ENCODE measurements around the gene DDX3X. TPM values are rescaled to one million over a fixed set of nuclear protein-coding genes. Genes with fewer than 3 reads are reported as not detected.
"Not testable (repeated sequence)": the region's sequence is repeated elsewhere in the genome, so short reads cannot be mapped to it uniquely, and the experiment has no call there.

The DDX3X gene
- total RNA-seq (2021), result 328 and 338 TPM in 2 replicates
- long read RNA-seq, full-length matches to known transcripts, result 291 of 361 reads
- long read RNA-seq, partial matches to known transcripts, result 49 of 361 reads
- long read RNA-seq, other reads (novel, unspliced or antisense), result 21 of 361 reads

- peak within 1 kb of the TSS; percentile 99 for H3K9ac ChIP-seq (ENCODE audit: extremely low read depth, insufficient read length, low read length)
- Mint-ChIP-seq H3K9me3 (peaks cover 48 to 62% of the 10 kb centered on the region in 2 experiments), H3K36me3 (ENCODE audit: insufficient read depth in 1 of 3, low read depth in 3 of 3) (peaks cover 30 to 47% (median 45%) of the 10 kb centered on the region in 3 experiments), H3K4me1 (peaks cover 28 to 49% of the 10 kb centered on the region in 2 experiments), H3K4me3 (peak within 1 kb of the TSS; percentile 92 to 93), H3K27me3 (ENCODE audit: low read depth) (no peaks in the 10 kb centered on the region; the same call in 1 of the 2 replicates), H3K27ac (peak within 1 kb of the TSS; percentile 100)
- peak within 1 kb of the TSS; percentile 62 for H3T11ph ChIP-seq (ENCODE audit: low read length)
- peak within 1 kb of the TSS; percentile 97 for H4K8ac ChIP-seq (replicated peaks; ENCODE audit: insufficient read length, low read depth, low read length)
- no peak within 1 kb of the TSS for H3K23ac ChIP-seq (ENCODE audit: insufficient read length, low read depth, low read length)
- H3K23me2 ChIP-seq (ENCODE audit: insufficient read length, low read depth, low read length, poor library complexity, severe bottlenecking), result peaks cover 10% of the 10 kb centered on the region
- H3K79me2 ChIP-seq (ENCODE audit: insufficient read depth, low read length), result peaks cover 44% of the 10 kb centered on the region
- H3K9me3 ChIP-seq (ENCODE audit: control insufficient read depth, low read depth, low read length), result no peaks in the 10 kb centered on the region
- no peak within 1 kb of the TSS for H2BK20ac ChIP-seq (ENCODE audit: low read depth, low read length, poor library complexity, severe bottlenecking)
- H4K5ac ChIP-seq (ENCODE audit: insufficient read length, low read depth, low read length), result peak within 1 kb of the TSS; percentile 96
- peak within 1 kb of the TSS; percentile 99 for H3K27ac ChIP-seq (ENCODE audit: insufficient read length, low read depth, low read length)
- H3K14ac ChIP-seq (ENCODE audit: insufficient read depth, low read length), result peak within 1 kb of the TSS; percentile 89
- H2BK5ac ChIP-seq (ENCODE audit: insufficient read length, low read length), result peak within 1 kb of the TSS; percentile 84
- H2BK15ac ChIP-seq (ENCODE audit: low read depth, low read length), result peak within 1 kb of the TSS; percentile 46; the same call in 1 of the 2 replicates
- no peaks in the 10 kb centered on the region for H3K27me3 ChIP-seq (ENCODE audit: insufficient read depth, low read length)
- H3K4me2 ChIP-seq (ENCODE audit: insufficient read depth, insufficient read length, low read length), result peak within 1 kb of the TSS; percentile 78
- DNase-seq, result peak; percentile 85
- H3K79me1 ChIP-seq (ENCODE audit: insufficient read depth, low read depth, low read length, poor library complexity, severe bottlenecking), result no peaks in the 10 kb centered on the region
- no peak within 1 kb of the TSS for H2AK5ac ChIP-seq (ENCODE audit: insufficient read length, low read length)
- peak within 1 kb of the TSS; percentile 65 for H2BK12ac ChIP-seq (ENCODE audit: insufficient read length, low read depth, low read length)
- no peak within 1 kb of the TSS for H2AFZ ChIP-seq (ENCODE audit: low read length)
- peak within 1 kb of the TSS; percentile 95 for H3K56ac ChIP-seq (ENCODE audit: insufficient read length, low read depth, low read length)
- peaks cover 7% of the 10 kb centered on the region; the same call in 1 of the 2 replicates for H3K4me1 ChIP-seq (ENCODE audit: insufficient read depth, low read length)
- H2BK120ac ChIP-seq (ENCODE audit: low read depth, low read length, poor library complexity, severe bottlenecking), result peak within 1 kb of the TSS; percentile 99
- WGBS (ENCODE audit: extremely low coverage, insufficient read length, low lambda C conversion rate), result no CpG with 5 or more reads among the region's 47 CpGs
- H3K18ac ChIP-seq (ENCODE audit: insufficient read length, low read depth, low read length), result peak within 1 kb of the TSS; percentile 99
- peak within 1 kb of the TSS; percentile 90 for H4K91ac ChIP-seq (ENCODE audit: insufficient read length, low read depth, low read length)
- H3K4ac ChIP-seq (ENCODE audit: low read depth, low read length), result peak within 1 kb of the TSS; percentile 81
- H4K20me1 ChIP-seq (ENCODE audit: control insufficient read depth, insufficient read depth, insufficient read length), result no peaks in the 10 kb centered on the region
- no peak for TF ChIP-seq CTCF (conservative IDR thresholded peaks at IDR 0.05)
Measured at GRCh38 chrX:41333744-41334362, at the start of gene DDX3X. TSS of gene DDX3X (plus strand) at chrX:41334162. CDS start at chrX:41334253, 91 bp downstream.

GRCh38 chrX:41285928-41286327, 48.0 kb upstream of the DDX3X start:
- not testable (repeated sequence) for H3K4ac ChIP-seq (ENCODE audit: low read depth, low read length); H3K4me1 ChIP-seq (ENCODE audit: insufficient read depth, low read length); H3K14ac ChIP-seq (ENCODE audit: insufficient read depth, low read length); H4K91ac ChIP-seq (ENCODE audit: insufficient read length, low read depth, low read length); H3K27me3 Mint-ChIP-seq (ENCODE audit: low read depth); H3K27me3 ChIP-seq (ENCODE audit: insufficient read depth, low read length); H2BK5ac ChIP-seq (ENCODE audit: insufficient read length, low read length); H3K9ac ChIP-seq (ENCODE audit: extremely low read depth, insufficient read length, low read length); H3K27ac ChIP-seq (ENCODE audit: insufficient read length, low read depth, low read length); H3K27ac Mint-ChIP-seq; H3K23me2 ChIP-seq (ENCODE audit: insufficient read length, low read depth, low read length, poor library complexity, severe bottlenecking); H2AK5ac ChIP-seq (ENCODE audit: insufficient read length, low read length); H4K20me1 ChIP-seq (ENCODE audit: control insufficient read depth, insufficient read depth, insufficient read length); H3T11ph ChIP-seq (ENCODE audit: low read length); H4K8ac ChIP-seq (replicated peaks; ENCODE audit: insufficient read length, low read depth, low read length); H2BK15ac ChIP-seq (ENCODE audit: low read depth, low read length); H2BK20ac ChIP-seq (ENCODE audit: low read depth, low read length, poor library complexity, severe bottlenecking); H3K4me2 ChIP-seq (ENCODE audit: insufficient read depth, insufficient read length, low read length); H2BK12ac ChIP-seq (ENCODE audit: insufficient read length, low read depth, low read length); H3K4me3 Mint-ChIP-seq; H3K56ac ChIP-seq (ENCODE audit: insufficient read length, low read depth, low read length); H4K5ac ChIP-seq (ENCODE audit: insufficient read length, low read depth, low read length); H3K9me3 ChIP-seq (ENCODE audit: control insufficient read depth, low read depth, low read length); H2AFZ ChIP-seq (ENCODE audit: low read length); DNase-seq; H2BK120ac ChIP-seq (ENCODE audit: low read depth, low read length, poor library complexity, severe bottlenecking); H3K23ac ChIP-seq (ENCODE audit: insufficient read length, low read depth, low read length); H3K79me1 ChIP-seq (ENCODE audit: insufficient read depth, low read depth, low read length, poor library complexity, severe bottlenecking); H3K18ac ChIP-seq (ENCODE audit: insufficient read length, low read depth, low read length); H3K79me2 ChIP-seq (ENCODE audit: insufficient read depth, low read length)
- Mint-ChIP-seq H3K36me3 (ENCODE audit: insufficient read depth in 1 of 3, low read depth in 3 of 3) (peaks cover 6 to 10% (median 8%) of the 10 kb centered on the region in 3 experiments; a peak in 6 of 7 replicates), H3K9me3 (peaks cover 37 to 47% of the 10 kb centered on the region in 2 experiments), H3K4me1 (peaks cover 7 to 13% of the 10 kb centered on the region in 2 experiments)
- WGBS (ENCODE audit: extremely low coverage, insufficient read length, low lambda C conversion rate), result no CpG with 5 or more reads among the region's 21 CpGs
